CD4-positive, alpha-beta memory T cell (primary cell): ENCODE data around the gene PDILT. TPM values are rescaled to one million over a fixed set of nuclear protein-coding genes. Genes with fewer than 3 reads are reported as not detected.

ENCODE experiments used
- CTCF ChIA-PET: fragments of 350-600 bp; sonication (Branson Sonifier 250); formaldehyde crosslinking; loops from one replicate; lab custom pipeline; 2021; ENCODE audit warnings: inconsistent platforms; ENCODE audit not compliant: partially characterized antibody; lab: Charles Lee
- POLR2A ChIA-PET: fragments of 350-600 bp; sonication (Branson Sonifier 250); formaldehyde crosslinking; loops from one replicate; lab custom pipeline; 2021; ENCODE audit not compliant: partially characterized antibody; lab: Charles Lee
- DNase-seq, 5 donors: peaks; one replicate each; pipeline versions ENCODE4 v3.0.0 to v3.0.0-alpha.2; 2020 to 2022; ENCODE audit warnings: mixed read lengths in 1 of 5
- H3K27ac ChIP-seq: one replicate; pipeline ENCODE4 v1.7.0; 2013; ENCODE audit warnings: low read depth, low read length
- H3K27me3 ChIP-seq: 2 replicates; pipeline ENCODE4 v1.7.0; 2013; ENCODE audit warnings: mild to moderate bottlenecking, low read length, moderate library complexity; ENCODE audit not compliant: insufficient read depth
- H3K36me3 ChIP-seq: 2 replicates; pipeline ENCODE4 v1.7.0; 2013; ENCODE audit warnings: mild to moderate bottlenecking, low read length, moderate library complexity; ENCODE audit not compliant: insufficient read depth
- H3K4me1 ChIP-seq: 2 replicates; pipeline ENCODE4 v1.7.0; 2013; ENCODE audit warnings: mild to moderate bottlenecking, low read length, moderate library complexity; ENCODE audit not compliant: insufficient read depth
- H3K4me3 ChIP-seq, 2 donors: one replicate each; pipeline ENCODE4 v1.7.0; 2013; ENCODE audit warnings: low read length in 2 of 2, mild to moderate bottlenecking in 1 of 2
- H3K9me3 ChIP-seq, 2 donors: one replicate each; pipeline ENCODE4 v1.7.0; 2013; ENCODE audit warnings: low read length in 2 of 2, control low read depth in 1 of 2; ENCODE audit not compliant: control insufficient read depth in 1 of 2
- H3K27ac Mint-ChIP-seq, 7 donors: one replicate each; pipeline ENCODE4 v1.8.0; 2020 to 2021; ENCODE audit warnings: mixed read lengths in 7 of 7, mild to moderate bottlenecking in 6 of 7, inconsistent platforms in 3 of 7, moderate library complexity in 3 of 7
- H3K27me3 Mint-ChIP-seq, 2 donors: one replicate each; pipeline ENCODE4 v1.8.0; 2020 to 2021; ENCODE audit warnings: mixed read lengths in 2 of 2
- H3K36me3 Mint-ChIP-seq, 2 donors: one replicate each; pipeline ENCODE4 v1.8.0; 2020 to 2021; ENCODE audit warnings: mixed read lengths in 2 of 2, inconsistent platforms in 1 of 2, mild to moderate bottlenecking in 1 of 2
- H3K4me1 Mint-ChIP-seq, 4 donors: one replicate each; pipeline ENCODE4 v1.8.0; 2020 to 2021; ENCODE audit warnings: mixed read lengths in 4 of 4, mild to moderate bottlenecking in 1 of 4
- H3K4me3 Mint-ChIP-seq, 8 donors: one replicate each; pipeline ENCODE4 v1.8.0; 2020 to 2021; ENCODE audit warnings: mixed read lengths in 8 of 8, mild to moderate bottlenecking in 7 of 8, moderate library complexity in 6 of 8, inconsistent platforms in 3 of 8
- H3K9me3 Mint-ChIP-seq, 8 donors: one replicate each; pipeline ENCODE4 v1.8.0; 2020 to 2021; ENCODE audit warnings: mixed read lengths in 8 of 8, mild to moderate bottlenecking in 5 of 8, inconsistent platforms in 3 of 8, moderate library complexity in 1 of 8
- intact Hi-C: fragments of 100-400 bp; cut with micrococcal nuclease; formaldehyde crosslinking; loops from one replicate; pipeline ENCODE4 v1.15.1; 2023
- polyA plus RNA-seq, 2 donors: library from polyadenylated mRNA; unstranded; fragments of 300-500 nt; fragmentation: Illumina TruSeq; gene quantifications; one replicate each; pipeline ENCODE4 v1.2.3, GENCODE V29; 2021
- total RNA-seq, 2 experiments: library from RNA; stranded (reverse); gene quantifications; one replicate each; pipeline ENCODE4 v1.2.3, GENCODE V29; 2021

Gene PDILT
- total and polyA plus RNA-seq, 4 experiments from 2014 or later, result not detected

DNA sequence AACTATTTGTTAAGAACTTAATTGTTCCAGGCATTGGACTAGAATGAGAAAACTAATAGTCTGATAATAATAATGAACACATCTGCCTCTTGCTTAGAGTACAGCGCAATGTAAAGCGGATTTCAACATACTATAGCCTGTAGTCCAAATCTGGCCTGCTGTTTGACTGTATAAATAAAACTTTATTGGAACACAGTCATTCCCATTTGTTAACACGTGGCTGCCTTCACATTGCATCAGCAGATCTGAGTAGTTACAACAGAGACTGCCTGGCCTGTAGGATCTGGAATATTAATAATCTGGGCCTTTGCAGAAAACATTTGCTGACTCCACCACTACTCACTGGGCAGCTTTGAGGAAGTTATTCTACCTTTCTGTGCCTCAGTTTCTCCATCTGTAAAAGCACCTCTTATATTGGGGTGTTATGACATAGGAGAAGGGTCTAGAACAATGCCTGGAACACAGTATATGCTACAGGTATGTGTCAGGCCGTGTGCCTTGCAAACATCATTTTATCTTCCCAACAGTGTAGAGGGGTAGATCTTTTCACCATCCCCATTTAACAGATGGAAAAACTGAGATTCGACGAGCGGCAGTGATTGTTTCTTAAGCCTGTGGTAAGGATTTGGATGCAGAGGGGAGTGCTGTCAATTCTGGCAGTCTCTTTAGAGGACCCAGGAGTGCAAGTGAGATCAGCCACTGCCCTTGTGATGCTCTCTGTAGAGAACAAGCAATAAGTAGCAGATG is 22.2 kb downstream of the PDILT start:
- Mint-ChIP-seq H3K27me3 (peaks cover 9 to 13% of the 10 kb centered on the region in 2 donors), H3K9me3 (no peaks in the 10 kb centered on the region), H3K36me3 (no peaks in the 10 kb centered on the region), H3K4me1 (peaks cover 0 to 4% (median 2%) of the 10 kb centered on the region in 4 donors), H3K27ac (no peak overlapping the region), H3K4me3 (no peak overlapping the region)
- POLR2A ChIA-PET, result no interaction called here
- DNase-seq, result no peak
- intact Hi-C loops, result no loop called here
- Histone ChIP-seq H3K4me3 (no peak overlapping the region), H3K9me3 (no peaks in the 10 kb centered on the region), H3K27ac (no peak overlapping the region), H3K36me3 (no peaks in the 10 kb centered on the region), H3K4me1 (no peaks in the 10 kb centered on the region), H3K27me3 (no peaks in the 10 kb centered on the region)
- CTCF ChIA-PET, result interaction anchor here (1.6 to 7.3 kb wide), 3 partner anchors 8 to 474 kb away, joined by 3 to 60 read pairs (median 60); no protein-coding TSS in a partner anchor

- Histone ChIP-seq H3K36me3 (no peaks in the 10 kb centered on the region), H3K27me3 (no peaks in the 10 kb centered on the region), H3K4me1 (no peaks in the 10 kb centered on the region), H3K27ac (no peak overlapping the region), H3K4me3 (no peak overlapping the region), H3K9me3 (no peaks in the 10 kb centered on the region)
- DNase-seq, result no peak
- H3K36me3 Mint-ChIP-seq, result no peaks in the 10 kb centered on the region
- H3K4me1 Mint-ChIP-seq, result peaks cover 0 to 4% (median 2%) of the 10 kb centered on the region in 4 donors
- H3K27me3 Mint-ChIP-seq, result peaks cover 5 to 7% of the 10 kb centered on the region in 2 donors
- ChIA-PET POLR2A (no interaction called here), CTCF (interaction anchor here (7.3 kb wide), 1 partner anchor 473 kb away, joined by 60 read pairs; no protein-coding TSS in a partner anchor)
- H3K27ac Mint-ChIP-seq, result no peak overlapping the region
- H3K4me3 Mint-ChIP-seq, result no peak overlapping the region
- intact Hi-C loops, result no loop called here
- no peaks in the 10 kb centered on the region for H3K9me3 Mint-ChIP-seq
Measured at GRCh38 chr16:20380782-20381181, 23.8 kb downstream of the PDILT start.

DNA sequence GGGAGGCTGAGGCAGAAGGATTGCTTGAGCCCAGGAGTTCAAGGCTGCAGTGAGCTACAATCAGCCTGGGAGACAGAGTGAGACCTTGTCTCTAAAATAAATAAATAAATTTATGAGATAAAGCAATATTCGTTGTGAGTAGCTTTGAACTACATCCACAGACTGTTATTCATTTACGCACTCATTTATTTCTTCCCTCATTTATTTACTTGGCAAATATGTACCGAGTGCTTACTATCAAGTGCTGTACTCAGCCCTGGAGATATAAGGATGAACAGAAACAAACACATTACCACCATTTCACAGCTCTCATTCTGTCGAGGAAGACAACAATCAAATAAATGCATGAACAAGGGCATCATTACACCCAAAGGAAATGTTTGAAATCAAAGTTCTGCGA is 27.4 kb downstream of the PDILT start:
- ChIA-PET CTCF (interaction anchor here (1.4 to 7.6 kb wide), 2 partner anchors 8 to 15 kb away, joined by 3 to 60 read pairs; no protein-coding TSS in a partner anchor), POLR2A (no interaction called here)
- no peaks in the 10 kb centered on the region for H3K9me3 Mint-ChIP-seq
- H3K27ac ChIP-seq, result no peak overlapping the region
- no peaks in the 10 kb centered on the region for H3K9me3 ChIP-seq
- no peaks in the 10 kb centered on the region for H3K4me1 Mint-ChIP-seq
- no peaks in the 10 kb centered on the region for H3K27me3 ChIP-seq
- no peaks in the 10 kb centered on the region for H3K4me1 ChIP-seq
- no peak overlapping the region for H3K27ac Mint-ChIP-seq
- no peak overlapping the region for H3K4me3 Mint-ChIP-seq
- no peak for DNase-seq
- no peak overlapping the region for H3K4me3 ChIP-seq
- no peaks in the 10 kb centered on the region for H3K36me3 ChIP-seq
- intact Hi-C loops, result no loop called here
- H3K27me3 Mint-ChIP-seq, result peaks cover 5 to 14% of the 10 kb centered on the region in 2 donors
- no peaks in the 10 kb centered on the region for H3K36me3 Mint-ChIP-seq

DNA sequence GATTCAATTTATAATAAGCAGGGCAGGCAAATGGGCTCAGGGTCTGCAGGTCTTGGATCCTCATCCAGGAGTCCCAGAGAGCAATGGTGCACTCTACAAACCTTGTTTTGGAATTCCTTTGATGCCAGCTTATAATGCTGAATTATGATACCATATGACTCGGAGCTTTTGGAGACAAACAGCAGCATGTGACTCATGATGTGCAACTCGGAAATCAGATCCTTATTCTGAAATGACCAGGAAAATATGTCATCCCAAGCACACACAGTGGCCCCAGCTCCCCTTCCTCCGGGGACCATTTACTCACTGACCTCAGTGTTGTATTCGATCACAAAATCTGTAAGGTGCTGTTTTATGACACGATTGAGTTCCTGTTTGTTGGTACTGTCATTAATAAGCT is 31.8 kb downstream of the PDILT start:
- H3K4me1 Mint-ChIP-seq, result no peaks in the 10 kb centered on the region
- no peaks in the 10 kb centered on the region for H3K36me3 Mint-ChIP-seq
- H3K4me1 ChIP-seq, result no peaks in the 10 kb centered on the region
- peaks cover 1 to 20% of the 10 kb centered on the region in 2 donors for H3K27me3 Mint-ChIP-seq
- H3K27ac ChIP-seq, result no peak overlapping the region
- no peaks in the 10 kb centered on the region for H3K27me3 ChIP-seq
- no peaks in the 10 kb centered on the region for H3K9me3 ChIP-seq
- ChIA-PET POLR2A (no interaction called here), CTCF (interaction anchor here (7.6 kb wide), 1 partner anchor 12 kb away, joined by 60 read pairs; no protein-coding TSS in a partner anchor)
- H3K27ac Mint-ChIP-seq, result no peak overlapping the region
- intact Hi-C loops, result no loop called here
- no peaks in the 10 kb centered on the region for H3K9me3 Mint-ChIP-seq
- no peak for DNase-seq
- H3K36me3 ChIP-seq, result no peaks in the 10 kb centered on the region
- H3K4me3 ChIP-seq, result no peak overlapping the region
- no peak overlapping the region for H3K4me3 Mint-ChIP-seq

- Histone ChIP-seq H3K36me3 (no peaks in the 10 kb centered on the region), H3K9me3 (no peaks in the 10 kb centered on the region), H3K4me1 (no peaks in the 10 kb centered on the region), H3K4me3 (no peak overlapping the region), H3K27me3 (no peaks in the 10 kb centered on the region), H3K27ac (no peak overlapping the region)
- Mint-ChIP-seq H3K36me3 (no peaks in the 10 kb centered on the region), H3K27me3 (peaks cover 5 to 18% of the 10 kb centered on the region in 2 donors), H3K4me1 (no peaks in the 10 kb centered on the region), H3K9me3 (peaks cover 0 to 3% (median 0%) of the 10 kb centered on the region in 8 donors), H3K27ac (no peak overlapping the region), H3K4me3 (no peak overlapping the region)
- ChIA-PET POLR2A (no interaction called here), CTCF (no interaction called here)
- intact Hi-C loops, result no loop called here
- no peak for DNase-seq
Measured at GRCh38 chr16:20369452-20370054, 35.0 kb downstream of the PDILT start.

DNA sequence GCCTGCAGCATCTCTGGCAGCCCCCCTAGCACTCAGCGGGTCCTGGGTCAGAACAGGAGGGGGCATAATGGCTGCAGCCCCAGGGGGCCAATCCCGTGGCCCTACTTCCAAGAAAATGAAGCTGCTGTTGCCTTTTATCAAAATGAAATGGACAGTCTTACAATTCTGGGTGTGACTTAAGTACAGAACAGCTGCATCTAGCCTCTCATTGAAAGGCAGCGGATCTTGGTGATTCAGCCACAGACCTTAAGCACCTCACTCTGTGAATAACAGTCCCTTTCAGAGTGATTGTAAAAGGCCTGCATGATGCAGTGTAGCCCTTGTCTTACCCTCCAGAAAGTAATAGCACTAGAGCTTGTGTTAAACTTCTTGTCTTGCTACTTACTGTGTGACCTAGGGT is 40.5 kb downstream of the PDILT start:
- no peak for DNase-seq
- intact Hi-C loops, result no loop called here
- Mint-ChIP-seq H3K27ac (no peak overlapping the region), H3K27me3 (peaks cover 8 to 9% of the 10 kb centered on the region in 2 donors), H3K4me1 (no peaks in the 10 kb centered on the region), H3K4me3 (no peak overlapping the region), H3K9me3 (peaks cover 0 to 3% (median 0%) of the 10 kb centered on the region in 8 donors), H3K36me3 (no peaks in the 10 kb centered on the region)
- Histone ChIP-seq H3K36me3 (no peaks in the 10 kb centered on the region), H3K4me3 (no peak overlapping the region), H3K9me3 (no peaks in the 10 kb centered on the region), H3K4me1 (no peaks in the 10 kb centered on the region), H3K27ac (no peak overlapping the region), H3K27me3 (no peaks in the 10 kb centered on the region)
- CTCF ChIA-PET, result no interaction called here
- POLR2A ChIA-PET, result no interaction called here

DNA sequence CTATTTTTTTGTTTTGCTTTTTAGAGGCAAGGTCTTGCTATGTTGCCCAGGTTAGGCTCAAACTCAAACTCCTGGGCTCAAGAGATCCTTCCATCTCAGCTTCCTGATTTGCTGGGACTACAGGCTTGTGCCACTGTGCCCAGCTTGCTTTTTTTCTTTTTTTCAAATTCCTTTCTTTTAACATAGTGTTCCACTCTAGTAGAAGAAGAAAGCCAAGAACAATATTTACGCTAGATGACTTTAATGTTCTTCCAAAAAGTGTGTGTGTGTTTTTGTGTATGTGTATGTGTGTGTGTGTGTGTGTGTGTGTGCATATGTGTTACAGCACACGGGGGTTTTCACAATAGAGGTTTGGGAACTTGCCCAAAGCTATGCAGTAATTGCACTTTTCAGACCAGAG is 41.3 kb downstream of the PDILT start:
- CTCF ChIA-PET, result no interaction called here
- POLR2A ChIA-PET, result no interaction called here
- H3K27ac Mint-ChIP-seq, result no peak overlapping the region

More for the DNA sequence above, 41.3 kb downstream of the PDILT start:
- Histone ChIP-seq H3K36me3 (no peaks in the 10 kb centered on the region), H3K27ac (no peak overlapping the region), H3K4me3 (no peak overlapping the region), H3K9me3 (no peaks in the 10 kb centered on the region), H3K4me1 (no peaks in the 10 kb centered on the region), H3K27me3 (no peaks in the 10 kb centered on the region)
- H3K9me3 Mint-ChIP-seq, result peaks cover 0 to 3% (median 0%) of the 10 kb centered on the region in 8 donors
- no peak overlapping the region for H3K4me3 Mint-ChIP-seq
- no peak for DNase-seq
- intact Hi-C loops, result no loop called here
- no peaks in the 10 kb centered on the region for H3K4me1 Mint-ChIP-seq
- no peaks in the 10 kb centered on the region for H3K36me3 Mint-ChIP-seq
- peaks cover 8 to 9% of the 10 kb centered on the region in 2 donors for H3K27me3 Mint-ChIP-seq
